ENCODE data around the gene CCDC8. TPM values are rescaled to one million over a fixed set of nuclear protein-coding genes. Genes with fewer than 3 reads are reported as not detected.

The CCDC8 gene
- total RNA-seq, 3 donors from 2014 or later = 0.75 to 3.4 (median 1.7) TPM

DNA sequence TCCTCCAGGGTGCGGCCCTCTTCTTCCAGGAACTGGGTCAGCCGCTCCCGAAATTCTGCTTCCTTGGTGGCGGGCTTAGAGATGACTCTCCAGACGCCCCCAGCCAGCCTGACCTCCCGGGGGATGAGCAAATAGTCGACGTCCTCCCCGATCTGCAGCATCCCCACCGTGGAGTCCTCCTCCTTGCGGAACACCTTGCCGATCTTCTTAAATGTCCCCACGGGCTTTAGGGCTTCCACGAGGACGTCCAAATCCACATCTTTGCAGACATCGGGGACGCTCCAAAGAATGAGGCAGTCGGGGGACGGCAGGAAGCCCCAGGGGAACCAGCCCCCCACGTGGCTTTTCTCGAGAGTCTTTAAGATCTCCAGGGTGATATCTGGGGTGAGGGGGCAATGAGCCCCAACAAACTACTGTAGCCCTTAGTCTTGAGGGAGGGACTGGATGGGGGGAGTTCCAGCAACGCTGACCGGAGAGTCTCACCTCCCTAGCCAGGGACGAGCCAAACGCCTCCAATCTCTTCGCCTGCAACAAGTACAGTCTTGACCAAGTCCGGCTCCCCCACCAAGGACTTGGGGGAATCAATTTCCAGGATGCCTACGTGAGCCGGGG lies 608 bp downstream of the CCDC8 start:
- no peak for ATAC-seq
- Histone ChIP-seq H3K36me3 (ENCODE audit: low read depth) (no peaks in the 10 kb centered on the region), H3K4me3 (no peak overlapping the region), H3K9me3 (no peaks in the 10 kb centered on the region), H3K4me1 (ENCODE audit: low read depth) (peaks cover 8% of the 10 kb centered on the region)
- TF ChIP-seq, protein P1, sequence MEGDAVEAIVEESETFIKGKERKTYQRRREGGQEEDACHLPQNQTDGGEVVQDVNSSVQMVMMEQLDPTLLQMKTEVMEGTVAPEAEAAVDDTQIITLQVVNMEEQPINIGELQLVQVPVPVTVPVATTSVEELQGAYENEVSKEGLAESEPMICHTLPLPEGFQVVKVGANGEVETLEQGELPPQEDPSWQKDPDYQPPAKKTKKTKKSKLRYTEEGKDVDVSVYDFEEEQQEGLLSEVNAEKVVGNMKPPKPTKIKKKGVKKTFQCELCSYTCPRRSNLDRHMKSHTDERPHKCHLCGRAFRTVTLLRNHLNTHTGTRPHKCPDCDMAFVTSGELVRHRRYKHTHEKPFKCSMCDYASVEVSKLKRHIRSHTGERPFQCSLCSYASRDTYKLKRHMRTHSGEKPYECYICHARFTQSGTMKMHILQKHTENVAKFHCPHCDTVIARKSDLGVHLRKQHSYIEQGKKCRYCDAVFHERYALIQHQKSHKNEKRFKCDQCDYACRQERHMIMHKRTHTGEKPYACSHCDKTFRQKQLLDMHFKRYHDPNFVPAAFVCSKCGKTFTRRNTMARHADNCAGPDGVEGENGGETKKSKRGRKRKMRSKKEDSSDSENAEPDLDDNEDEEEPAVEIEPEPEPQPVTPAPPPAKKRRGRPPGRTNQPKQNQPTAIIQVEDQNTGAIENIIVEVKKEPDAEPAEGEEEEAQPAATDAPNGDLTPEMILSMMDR (IDR thresholded peaks at IDR 0.05) = no peak
- intact Hi-C loops (cut with DNase I, micrococcal nuclease) = no loop called here
- no peak for DNase-seq

DNA sequence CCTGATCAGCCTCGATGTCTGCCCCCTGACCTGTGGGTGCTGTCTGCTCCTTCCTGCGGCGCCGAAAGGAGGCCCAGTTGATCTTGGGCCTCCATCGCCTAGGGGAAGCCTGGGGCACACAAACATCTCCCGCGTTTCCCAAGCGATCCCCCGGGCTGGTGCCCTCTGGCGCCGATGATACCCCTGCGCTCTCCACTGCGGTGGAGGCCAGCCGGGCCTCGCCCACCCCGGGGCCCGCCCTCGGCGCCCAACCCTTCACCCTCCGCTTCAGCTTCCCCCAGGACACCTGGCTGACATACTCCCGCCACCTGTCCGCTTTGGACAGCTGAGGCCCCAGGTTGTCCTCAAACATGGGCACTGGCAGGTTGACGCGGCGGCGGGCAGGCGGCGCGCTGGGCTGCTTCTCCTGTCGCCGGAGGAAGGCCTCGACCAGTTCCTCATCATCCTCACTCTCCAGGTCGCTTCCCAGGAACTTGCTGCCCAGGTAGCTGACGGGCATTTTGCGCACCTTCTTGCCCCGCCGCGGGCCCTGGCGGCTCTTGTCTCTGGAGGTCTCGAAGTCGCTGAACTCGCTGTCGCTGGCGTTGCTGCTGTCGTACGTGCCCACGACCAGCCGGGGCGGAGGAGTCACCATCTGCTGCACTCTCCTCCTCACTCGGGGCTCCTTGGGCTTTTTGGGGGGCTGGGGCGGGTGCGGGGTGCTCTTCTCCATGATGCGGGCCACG lies 1.3 kb downstream of the CCDC8 start:
- no peak for ATAC-seq
- intact Hi-C loops (cut with DNase I, micrococcal nuclease) = no loop called here
- no peak for DNase-seq
- Histone ChIP-seq H3K4me3 (no peak overlapping the region), H3K4me1 (ENCODE audit: low read depth) (peaks cover 8% of the 10 kb centered on the region), H3K36me3 (ENCODE audit: low read depth) (no peaks in the 10 kb centered on the region), H3K9me3 (no peaks in the 10 kb centered on the region)
- TF ChIP-seq, protein P1 (IDR thresholded peaks at IDR 0.05) = no peak

DNA sequence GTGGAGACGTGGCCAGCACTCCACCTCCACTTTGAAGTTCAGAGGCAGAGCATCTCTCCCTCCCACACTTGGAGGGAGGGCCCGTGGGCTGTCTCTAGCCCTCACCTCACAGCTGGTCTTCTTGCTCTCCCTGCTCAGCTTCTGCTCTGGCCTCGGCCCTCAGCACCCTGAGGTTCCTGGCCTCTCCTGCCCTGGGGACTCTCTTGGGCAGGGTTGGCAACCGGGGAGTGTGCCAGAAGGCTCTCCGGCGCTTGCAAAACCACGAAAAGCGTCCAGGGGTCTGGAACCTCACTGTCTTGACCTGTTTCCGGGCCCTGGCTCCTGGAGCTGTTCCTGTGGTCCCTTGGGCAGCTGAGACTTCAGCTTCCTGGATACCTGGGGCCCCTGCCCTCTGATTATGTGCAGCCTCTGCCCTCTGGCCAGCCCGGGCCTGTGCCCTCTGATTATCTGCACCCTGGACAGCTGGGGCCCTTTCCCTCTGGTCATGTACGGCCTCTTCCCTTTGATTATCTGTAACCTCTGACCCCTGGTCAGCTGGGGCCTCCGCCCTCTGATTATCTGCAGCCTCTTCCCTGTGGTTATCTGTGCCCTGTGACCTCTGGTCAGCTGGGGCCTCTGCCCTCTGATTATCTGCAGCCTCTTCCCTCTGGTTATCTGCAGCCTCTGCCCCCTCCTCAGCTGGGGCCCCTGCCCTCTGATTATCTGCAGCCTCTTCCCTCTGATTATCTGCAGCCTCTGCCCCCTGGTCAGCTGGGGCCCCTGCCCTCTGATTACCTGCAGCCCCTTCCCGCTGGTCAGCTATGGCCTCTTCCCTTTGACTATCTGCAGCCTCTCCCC lies 2.1 kb downstream of the CCDC8 start:
- peaks cover 5% of the 10 kb centered on the region for H3K4me1 ChIP-seq (ENCODE audit: low read depth)
- no peak for ATAC-seq

DNA sequence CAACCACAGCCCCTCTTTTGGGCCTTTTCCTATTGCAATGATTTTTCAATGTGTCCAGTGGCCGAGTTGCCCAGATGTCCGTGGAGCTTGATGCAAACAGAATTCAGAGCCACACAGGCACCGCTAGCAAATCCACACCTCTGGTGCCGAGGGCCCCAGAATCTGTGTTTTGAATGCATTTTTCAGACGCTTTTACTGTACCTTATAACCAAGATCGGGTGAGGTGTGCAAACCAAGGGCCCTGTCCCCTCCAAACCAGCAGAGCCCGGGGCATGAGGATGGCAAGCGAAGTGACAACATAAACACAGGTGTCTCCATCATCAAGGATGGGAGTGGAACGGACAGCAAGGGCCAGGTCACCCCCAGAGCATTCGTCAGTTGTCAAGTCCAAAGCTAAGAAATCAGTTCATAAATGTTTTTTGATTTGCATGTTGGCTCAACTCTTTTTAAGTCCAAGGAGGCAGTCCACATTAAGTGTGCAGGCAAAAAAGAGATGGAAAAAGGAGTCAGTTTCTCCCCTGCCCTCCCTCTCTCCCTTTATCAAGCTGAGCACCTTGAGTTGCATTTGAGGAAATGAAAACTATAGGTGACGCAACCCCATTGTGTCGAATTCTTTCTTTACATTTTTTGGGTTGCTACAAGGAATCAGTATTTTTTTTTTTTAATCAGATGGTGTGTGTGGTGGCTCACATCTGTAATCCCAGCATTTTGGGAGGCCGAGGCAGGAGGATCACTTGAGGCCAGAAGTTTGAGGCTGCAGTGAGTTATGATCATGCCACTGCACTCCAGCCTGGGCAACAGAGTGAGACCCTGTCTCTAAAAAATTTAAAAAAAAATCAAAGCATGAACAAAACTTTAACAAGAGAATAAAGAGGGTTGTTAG lies 2.9 kb downstream of the CCDC8 start:
- TF ChIP-seq, protein P1 (IDR thresholded peaks at IDR 0.05) = no peak
- Histone ChIP-seq H3K9me3 (no peaks in the 10 kb centered on the region), H3K4me3 (no peak overlapping the region), H3K36me3 (ENCODE audit: low read depth) (no peaks in the 10 kb centered on the region), H3K4me1 (ENCODE audit: low read depth) (no peaks in the 10 kb centered on the region)
- ATAC-seq (no peak), DNase-seq (no peak)
- intact Hi-C loops (cut with DNase I, micrococcal nuclease) = no loop called here

More for the DNA sequence above, 2.1 kb downstream of the CCDC8 start:
- no peak overlapping the region for H3K4me3 ChIP-seq
- H3K9me3 ChIP-seq = no peaks in the 10 kb centered on the region
- intact Hi-C loops (cut with DNase I, micrococcal nuclease) = no loop called here
- TF ChIP-seq, protein P1 (IDR thresholded peaks at IDR 0.05) = no peak
- no peaks in the 10 kb centered on the region for H3K36me3 ChIP-seq (ENCODE audit: low read depth)
- DNase-seq = no peak

GRCh38 chr19:46409191-46409590 lies 4.2 kb downstream of the CCDC8 start:
- no peaks in the 10 kb centered on the region for H3K4me1 ChIP-seq (ENCODE audit: low read depth)
- no peaks in the 10 kb centered on the region for H3K9me3 ChIP-seq
- ATAC-seq (no peak), DNase-seq (no peak)
- intact Hi-C loops (cut with DNase I, micrococcal nuclease) = no loop called here
- H3K36me3 ChIP-seq (ENCODE audit: low read depth) = no peaks in the 10 kb centered on the region
- TF ChIP-seq, protein P1 (IDR thresholded peaks at IDR 0.05) = no peak
- H3K4me3 ChIP-seq = no peak overlapping the region
